Stimulated activated CD8-positive, alpha-beta memory T cell treated with anti-CD3 and anti-CD28 coated beads, Interleukin-12 subunit alpha, Interleukin-12 subunit beta, amount 100 ng/mL, for 4 hours (primary cell): ENCODE data around the gene ITGAX.
A peak's percentile ranks its signal among the peaks of the same experiment; 100 is the strongest.

Experiments
- DNase-seq: peaks from one replicate; pipeline ENCODE4 v3.0.0-alpha.2; 2020; ENCODE audit warnings: low read depth

The ITGAX gene

GRCh38 chr16:31373235-31373634 lies 18.3 kb downstream of the ITGAX start:
- DNase-seq = no peak

- no peak for DNase-seq
These were observed 20.3 kb downstream of the ITGAX start for GRCh38 chr16:31375231-31375630.

GRCh38 chr16:31376705-31377104 lies 21.7 kb downstream of the ITGAX start:
- DNase-seq = no peak

DNA sequence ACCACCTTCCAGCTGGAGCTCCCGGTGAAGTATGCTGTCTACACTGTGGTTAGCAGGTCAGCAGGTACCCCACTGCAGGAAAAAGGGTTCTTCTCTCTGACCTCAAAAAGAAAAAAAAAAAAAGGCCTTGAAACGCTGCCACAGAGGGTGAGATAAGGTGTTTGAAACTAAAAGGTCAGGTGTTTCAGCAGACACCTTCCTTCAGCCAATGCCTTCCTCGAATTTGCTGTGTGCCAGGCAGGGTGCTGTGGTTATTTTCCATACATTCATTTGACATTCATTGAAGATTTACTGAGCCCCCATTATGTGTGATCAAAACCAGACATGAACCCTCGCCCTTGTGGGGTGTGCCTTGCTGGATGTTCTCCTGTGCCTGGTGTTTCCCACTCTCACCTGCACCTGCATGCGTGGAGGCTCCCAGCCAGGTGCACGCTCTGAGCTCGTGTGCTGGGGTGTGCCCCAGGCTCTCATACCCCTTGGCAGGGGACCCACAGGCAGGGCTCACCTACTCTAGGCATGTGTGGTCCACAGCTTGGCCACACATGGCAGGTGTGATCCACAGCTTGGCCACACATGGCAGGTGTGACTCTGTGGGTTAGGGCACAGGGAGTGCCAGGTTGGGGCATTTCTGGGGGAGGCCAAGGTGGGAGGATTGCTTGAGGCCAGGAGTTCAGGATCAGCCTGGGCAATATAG lies 22.4 kb downstream of the ITGAX start:
- DNase-seq = no peak

- no peak for DNase-seq
These were observed 25.2 kb downstream of the ITGAX start for GRCh38 chr16:31380201-31380600.

GRCh38 chr16:31382485-31383161 lies 27.6 kb downstream of the ITGAX start:
- DNase-seq = peak; percentile 41

DNA sequence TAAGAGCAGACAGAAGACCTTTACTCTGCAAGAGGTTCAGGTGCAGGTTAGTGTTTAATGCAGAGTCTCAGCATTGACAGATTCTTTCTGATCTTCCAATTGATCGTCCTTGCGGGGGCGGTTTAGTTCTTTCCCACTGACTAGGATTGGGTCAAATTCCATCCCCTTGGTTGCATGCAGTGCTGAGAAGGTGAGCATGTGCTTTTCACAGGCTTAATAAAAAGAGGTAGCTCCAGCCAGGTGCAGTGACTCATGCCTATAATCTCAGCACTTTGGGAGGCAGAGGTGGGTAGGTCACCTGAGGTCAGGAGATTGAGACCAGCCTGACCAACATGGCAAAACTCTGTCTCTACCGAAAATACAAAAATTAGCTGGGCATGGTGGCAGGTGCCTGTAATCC lies 30.7 kb downstream of the ITGAX start:
- no peak for DNase-seq

GRCh38 chr16:31386157-31386984 lies 31.4 kb downstream of the ITGAX start:
- DNase-seq = no peak

DNA sequence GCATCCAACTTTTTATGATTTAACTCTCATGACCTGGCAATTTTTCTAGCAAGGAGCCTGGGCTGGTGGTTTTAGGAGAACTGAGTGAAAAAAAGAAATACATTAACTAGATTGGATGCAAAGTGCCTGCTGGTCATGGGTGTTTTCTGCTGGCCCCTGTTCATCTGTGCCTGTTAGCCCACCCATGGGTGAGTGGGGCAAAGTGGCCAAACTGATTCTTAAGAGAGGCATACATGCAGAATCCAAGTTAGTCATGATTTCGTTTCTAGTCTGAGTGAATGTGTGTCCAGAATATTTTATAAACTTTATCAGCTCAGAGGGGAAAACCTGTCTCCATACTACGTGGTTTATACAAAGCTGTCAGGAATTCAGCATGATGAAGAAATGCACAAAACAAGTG lies 33.6 kb downstream of the ITGAX start:
- no peak for DNase-seq

GRCh38 chr16:31390504-31391041 lies 35.6 kb downstream of the ITGAX start:
- no peak for DNase-seq

DNA sequence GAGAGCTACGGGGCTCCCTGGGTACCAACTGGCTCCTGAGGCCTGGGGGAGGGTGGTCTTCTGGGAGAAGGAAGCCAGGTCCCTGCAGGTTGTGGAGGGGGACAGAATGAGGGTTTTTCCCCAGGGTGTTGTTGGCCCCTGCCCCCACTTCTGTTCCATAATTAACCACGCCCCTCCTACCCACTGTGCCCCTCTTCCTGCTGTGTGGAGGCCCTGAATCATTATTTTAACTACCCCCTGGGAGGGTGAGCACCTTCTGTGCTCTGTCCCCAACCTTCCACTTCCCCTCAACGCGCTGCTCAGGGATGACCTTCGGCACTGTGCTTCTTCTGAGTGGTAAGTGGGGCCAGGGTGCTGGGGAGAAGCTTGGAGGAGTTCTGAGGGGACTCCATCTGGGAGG lies 38.1 kb downstream of the ITGAX start, which contains the start of gene ITGAD:
Gene ITGAD (plus strand): TSS at position 280 of the 400 bp plus-strand sequence. CDS start 26 bp downstream, at position 306.
- no peak for DNase-seq

- DNase-seq = no peak
These were observed 40.7 kb downstream of the ITGAX start for GRCh38 chr16:31395647-31396046.

GRCh38 chr16:31397096-31397660 lies 42.2 kb downstream of the ITGAX start:
- DNase-seq = no peak

DNA sequence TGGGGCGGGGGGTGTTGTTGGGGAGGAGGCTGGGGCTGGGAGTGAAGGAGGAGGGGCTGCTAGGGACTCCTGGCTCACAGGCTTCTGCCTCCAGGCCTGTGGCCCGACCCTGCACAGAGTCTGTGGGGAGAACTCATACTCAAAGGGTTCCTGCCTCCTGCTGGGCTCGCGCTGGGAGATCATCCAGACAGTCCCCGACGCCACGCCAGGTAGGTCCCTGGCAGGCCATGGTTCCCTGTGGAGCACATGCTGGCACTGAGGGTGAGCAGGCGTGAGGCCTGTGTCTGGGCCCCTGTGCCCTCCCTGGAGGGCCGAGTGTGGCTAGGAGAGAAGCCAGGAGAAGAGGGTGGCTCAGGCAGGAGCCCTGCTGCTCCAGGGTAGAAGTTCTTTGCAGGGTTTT lies 42.7 kb downstream of the ITGAX start:
- no peak for DNase-seq

- no peak for DNase-seq
These were observed 45.2 kb downstream of the ITGAX start for GRCh38 chr16:31400191-31400590.

DNA sequence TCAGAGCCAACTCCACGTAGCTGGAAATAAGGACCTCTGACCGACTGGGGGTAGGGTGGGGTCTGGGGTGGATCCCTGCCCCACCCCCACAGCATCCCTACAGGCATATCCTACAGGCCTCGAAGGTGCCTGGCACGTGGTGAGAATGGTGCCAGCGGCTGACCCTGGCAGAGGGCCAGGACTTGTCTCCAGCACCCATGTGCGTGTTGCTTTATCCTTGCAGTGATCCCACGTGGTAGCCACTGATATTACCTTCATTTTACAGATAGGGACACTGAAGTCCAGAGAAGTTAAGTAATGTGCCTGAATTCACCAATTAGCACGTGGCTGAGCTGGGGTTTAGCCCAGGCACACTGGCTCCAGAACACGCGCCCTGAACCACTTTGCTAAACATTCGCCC lies 46.5 kb downstream of the ITGAX start:
- no peak for DNase-seq

- no peak for DNase-seq
These were observed 47.7 kb downstream of the ITGAX start for GRCh38 chr16:31402687-31403086.

DNA sequence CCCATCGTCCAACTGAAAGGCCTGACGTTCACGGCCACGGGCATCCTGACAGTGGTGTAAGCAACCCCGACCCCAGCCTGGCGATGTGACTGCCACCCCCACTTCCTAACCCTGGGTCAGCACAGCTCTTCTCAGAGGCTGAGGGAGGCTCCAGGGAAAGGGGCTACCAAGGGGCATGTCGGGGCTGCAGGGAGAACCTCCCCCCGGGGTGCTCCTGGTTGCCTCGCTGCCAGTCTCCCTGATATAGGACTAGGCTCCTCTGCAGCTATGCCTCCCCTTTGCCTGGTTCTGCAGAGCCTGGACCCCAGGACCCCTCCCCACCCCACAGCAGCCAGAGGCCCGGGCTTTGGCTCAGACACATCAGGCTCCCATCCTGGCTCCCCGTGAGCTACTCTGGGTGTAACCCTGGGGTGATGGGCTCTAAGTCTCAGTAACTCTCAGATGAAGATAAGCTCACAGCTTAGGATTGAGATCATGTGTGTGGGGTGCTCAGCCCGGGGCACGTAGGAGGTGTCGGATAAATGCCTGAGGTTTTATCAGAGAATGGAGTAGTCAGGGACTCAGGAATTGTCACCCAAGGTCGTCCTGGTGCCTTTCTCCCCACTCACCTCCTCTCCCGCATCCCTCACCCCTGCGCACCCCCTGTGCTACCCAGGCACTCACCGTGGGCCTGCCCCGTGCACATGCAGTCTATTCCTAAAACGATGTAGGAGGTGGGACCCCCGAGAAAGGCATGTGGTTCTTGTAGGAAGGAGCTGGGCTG lies 48.8 kb downstream of the ITGAX start:
- no peak for DNase-seq

DNA sequence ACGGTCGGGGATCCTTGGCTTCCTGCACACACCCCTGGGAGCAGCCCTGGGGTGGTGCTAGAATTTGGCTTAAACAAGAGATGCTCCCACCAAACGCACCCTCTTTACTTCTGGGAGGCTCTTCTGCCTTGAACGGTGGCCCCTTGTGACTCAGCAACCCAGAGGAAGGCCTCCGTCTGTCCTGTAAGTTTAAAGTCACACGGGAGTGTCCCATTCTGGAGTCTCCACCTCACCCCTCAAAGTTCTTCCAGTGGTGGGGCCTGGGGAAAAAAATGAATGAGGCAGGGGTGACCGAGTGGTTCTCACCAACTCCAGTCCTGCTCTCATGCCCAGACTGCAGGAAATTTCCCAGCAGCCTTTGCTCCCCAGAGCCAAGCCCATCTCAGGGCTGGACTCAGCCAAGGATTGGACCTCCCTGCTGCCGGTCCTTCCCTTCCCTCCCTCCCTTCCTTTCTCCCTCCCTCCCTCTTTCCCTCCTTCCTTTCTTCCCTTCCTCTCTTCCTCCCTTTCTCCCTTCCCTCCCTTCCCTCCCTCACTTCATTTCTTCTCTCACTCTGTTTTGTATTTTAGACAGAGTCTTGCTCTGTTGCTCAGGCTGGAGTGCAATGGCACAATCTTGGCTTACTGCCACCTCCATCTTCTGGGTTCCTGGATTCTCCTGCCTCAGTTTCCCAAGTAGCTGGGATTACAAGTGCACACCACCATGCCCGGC lies 49.5 kb downstream of the ITGAX start:
- DNase-seq = no peak

- no peak for DNase-seq
These were observed 52.4 kb downstream of the ITGAX start for GRCh38 chr16:31407406-31407805.

DNA sequence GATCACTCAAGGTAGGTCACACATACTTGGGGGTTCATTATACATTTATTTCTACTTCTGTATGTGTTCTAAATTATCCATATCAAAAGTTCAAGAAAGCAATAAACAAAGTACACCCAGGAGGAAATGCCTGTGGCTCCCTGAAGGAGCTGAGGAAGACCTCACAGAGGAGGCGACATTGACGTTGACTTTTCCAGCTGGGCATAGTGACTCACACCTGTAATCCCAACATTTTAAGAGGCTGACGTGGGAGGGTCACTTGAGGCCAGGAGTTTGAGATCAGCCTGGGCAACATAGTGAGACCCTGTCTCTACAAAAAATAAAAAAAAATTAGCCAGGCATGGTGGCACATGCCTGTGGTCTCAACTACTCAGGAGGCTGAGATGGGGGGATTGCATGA lies 54.5 kb downstream of the ITGAX start:
- no peak for DNase-seq
